Activated CD4-positive, alpha-beta T cell treated with anti-CD3 and anti-CD28 coated beads, Interleukin-2, Interleukin-4, amounts not matched to agents 100 ng/mL and 50 ng/mL, durations not matched to agents 16 hours and 8 hours (primary cell): ENCODE results near the gene ASB18.

ENCODE experiments used
- DNase-seq: peaks from one replicate; pipeline ENCODE4 v3.0.0-alpha.2; 2020; ENCODE audit warnings: low spot score

The ASB18 gene

DNA sequence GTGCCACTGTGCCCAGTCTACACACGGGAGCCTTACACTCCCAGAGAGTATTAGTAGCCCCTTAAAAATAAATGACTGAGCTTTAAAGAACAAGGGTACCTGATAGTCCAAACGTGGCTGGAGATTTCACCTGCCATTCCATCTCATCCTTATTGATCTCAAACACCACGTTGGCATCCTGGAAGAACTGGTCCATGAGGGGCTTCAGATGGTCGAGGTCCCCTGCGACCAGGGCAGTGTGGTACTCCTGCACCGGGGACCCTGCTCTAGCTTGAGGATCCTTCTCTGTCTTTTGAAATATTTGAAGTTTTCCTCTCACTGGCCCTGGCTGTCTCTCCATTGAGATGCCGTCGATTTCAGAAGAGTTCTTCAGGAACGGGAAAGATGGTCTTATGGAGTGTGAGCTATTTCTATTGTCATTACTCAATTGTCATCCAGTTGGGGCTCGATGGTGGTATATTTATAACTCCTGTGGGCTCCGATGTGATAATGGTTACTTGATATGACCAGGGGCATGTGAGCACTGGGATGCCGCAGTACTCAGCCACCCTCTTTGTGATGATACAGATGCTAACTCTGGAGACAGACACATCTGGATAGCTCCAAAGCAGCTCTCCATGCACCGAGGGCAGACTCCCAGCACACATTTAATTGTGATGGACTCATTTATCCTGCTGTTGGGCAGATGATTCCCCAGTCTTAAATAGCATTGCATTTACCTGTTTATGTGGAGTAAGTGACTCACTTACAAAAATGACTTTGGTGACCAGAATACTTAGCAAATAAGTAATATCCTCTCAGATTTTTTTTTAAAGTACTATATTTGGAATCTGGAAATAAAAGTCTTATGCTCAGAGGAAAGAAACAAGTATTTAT, 22.8 kb downstream of the ASB18 start:
- DNase-seq = no peak

DNA sequence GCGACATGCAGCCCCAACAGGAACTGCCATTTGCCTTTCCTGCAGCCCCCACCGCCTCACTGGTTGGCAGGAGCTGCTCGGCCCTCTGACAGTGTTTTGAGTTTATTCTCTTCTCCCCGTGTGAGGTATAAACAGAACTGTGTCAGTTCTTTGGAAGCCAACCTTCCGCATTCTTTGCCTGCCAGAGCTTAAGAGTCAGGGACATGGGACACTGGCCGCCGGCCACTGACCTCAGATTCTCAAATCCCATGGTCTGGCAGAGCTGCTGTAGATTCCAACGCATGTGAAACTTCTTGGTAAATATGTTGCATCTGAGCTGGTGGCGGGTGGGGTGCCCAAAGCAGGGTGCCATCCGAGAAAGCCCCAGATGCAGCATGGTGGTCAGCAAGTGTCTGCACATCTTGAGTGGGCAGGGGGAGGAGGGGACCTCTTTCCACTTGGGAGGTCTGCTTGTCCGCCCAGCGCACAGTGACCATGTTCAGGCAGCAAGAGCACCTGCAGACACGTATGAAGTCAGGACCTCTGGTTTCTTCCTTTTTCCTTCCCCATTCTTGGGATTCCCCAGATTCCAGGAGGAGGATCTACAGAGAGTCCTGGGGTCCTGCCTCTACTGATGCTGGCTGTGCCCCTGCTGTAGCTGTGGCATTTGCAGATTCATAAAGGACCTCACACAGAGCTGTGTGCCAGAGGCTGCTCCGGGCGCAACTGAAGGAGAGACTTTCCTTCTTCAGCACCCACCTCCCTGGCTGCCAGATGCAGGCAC, 23.8 kb downstream of the ASB18 start:
- no peak for DNase-seq

DNA sequence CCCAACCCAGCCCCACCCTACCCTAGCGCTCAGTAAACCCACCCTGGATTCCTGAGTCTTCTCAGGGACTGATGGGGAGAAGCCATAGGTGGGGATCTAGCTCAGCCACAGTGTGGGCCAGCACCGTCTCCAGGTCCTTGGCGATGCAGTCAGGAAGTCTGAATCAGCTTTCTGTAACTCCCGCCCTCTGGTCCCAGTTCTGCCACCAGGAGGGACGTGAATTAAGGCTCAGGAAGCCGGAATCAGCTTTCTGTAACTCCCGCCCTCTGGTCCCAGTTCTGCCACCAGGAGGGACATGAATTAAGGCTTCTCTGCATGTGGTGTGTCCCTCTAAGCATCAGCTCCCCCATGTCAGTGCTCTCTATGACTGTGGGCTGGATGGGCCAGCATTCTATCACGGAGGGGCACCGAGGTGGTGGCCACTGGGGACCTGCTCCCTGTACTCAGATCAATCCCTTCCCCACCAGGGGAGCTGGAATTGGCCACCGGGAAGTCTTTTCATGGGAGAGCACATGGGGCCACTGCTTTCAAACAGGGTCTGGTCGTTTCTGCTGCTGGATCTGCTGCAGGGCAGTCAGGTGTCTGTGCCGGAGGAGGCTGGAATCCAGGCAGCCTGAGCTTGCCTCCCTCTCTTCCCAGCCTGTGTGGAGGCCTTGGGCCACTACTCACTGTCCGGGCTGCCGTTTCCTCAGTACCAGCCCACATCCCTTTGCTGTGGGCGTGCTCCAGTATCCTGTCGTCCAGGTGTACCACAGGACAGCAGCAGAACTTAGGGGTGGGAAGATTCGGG, 24.7 kb downstream of the ASB18 start:
- no peak for DNase-seq

DNA sequence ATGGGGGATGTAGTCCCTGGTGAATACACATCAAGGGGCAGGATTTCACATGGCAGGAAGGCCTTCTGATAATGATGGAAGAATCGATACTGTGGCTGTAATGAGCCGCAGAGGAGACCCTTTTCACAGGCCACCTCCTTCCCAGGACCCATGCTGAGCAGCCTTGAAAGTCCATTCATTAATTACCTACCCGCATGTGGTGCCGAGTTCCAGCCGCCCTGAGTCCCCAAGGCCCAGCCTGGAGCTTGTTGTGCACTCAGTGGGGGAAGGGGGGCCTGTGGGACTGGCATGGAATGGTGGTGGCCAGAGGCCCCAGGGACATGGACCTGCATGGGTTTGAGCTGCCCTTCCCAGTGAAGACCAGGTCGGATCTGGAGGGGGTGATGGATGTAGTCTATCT, 25.5 kb downstream of the ASB18 start:
- no peak for DNase-seq

DNA sequence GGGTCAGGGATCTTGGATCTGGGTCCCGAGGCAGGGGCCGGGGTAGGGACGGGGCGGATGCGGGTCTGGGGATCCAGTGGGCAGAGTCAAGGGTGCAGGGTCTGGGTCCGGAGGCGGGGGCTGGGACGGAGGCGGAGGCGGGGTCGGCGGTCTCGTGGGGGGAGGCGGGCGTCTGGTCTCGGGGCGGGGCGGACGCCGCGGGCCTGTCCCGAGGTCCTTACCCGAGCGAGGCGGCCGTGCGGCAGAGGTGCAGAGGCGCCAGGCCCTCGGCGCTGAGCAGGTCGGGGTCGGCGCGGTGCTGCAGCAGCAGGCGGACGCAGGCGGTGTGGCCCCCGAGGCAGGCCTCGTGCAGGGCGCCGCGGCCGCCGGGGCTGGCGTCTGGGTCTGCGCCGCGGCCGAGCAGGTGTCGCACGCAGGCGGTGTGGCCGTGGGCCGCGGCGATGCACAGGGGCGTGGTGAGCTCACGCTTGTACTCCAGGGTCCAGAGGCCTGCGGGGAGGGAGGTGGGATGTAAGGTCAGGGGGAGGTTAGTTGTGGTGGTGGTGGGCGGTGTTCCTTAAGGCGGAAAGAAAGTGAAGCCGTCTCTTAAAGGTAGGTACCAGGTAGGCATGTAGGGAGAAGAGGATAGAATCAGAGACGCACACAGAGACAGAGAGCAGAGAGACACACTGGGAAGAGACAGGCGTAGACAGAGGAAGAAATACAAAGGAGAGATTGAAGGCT, 26.6 kb downstream of the ASB18 start:
- DNase-seq = no peak

DNA sequence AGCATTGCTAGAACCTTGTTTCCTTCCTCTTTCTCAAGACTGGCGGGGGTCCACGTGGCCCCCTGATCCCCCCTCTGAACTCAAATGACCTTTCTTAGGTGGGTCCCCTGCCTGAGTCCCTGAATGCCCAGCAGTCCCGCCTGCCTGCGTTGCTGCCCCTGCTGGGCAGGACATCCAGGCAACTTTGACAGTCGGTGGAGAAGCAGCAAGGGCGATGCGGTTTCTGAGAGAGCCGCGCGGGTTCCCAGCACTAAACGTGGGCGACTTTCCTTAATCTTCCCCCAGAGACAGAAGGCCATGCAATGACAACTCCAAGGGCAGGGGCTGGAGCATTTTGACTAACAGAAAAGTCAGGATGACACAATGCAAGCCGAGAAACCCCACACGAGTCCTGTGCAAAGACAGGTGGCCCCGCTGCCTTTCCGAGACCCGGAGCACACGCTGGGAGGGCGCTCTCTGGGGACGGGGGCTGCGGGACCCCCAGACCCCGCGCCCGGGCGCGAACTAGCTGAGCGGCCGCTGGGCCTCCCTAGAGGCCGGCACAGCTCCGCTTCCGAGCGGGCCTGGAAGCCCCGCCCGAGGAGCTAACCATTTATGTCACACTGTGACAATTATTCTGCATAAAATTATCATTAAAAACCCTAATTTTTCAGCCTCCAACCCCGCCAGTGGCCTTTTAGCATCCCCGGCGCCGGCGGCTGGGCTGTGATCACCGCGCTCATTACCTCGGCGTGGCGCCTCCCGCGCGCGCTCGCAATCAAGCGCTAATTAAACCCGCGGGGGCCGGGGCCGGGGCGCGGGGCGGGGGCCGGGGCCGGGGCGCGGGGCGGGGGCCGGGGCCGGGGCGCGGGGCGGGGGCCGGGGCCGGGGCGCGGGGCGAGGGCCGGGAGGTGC, 27.4 kb downstream of the ASB18 start:
- DNase-seq = no peak

DNA sequence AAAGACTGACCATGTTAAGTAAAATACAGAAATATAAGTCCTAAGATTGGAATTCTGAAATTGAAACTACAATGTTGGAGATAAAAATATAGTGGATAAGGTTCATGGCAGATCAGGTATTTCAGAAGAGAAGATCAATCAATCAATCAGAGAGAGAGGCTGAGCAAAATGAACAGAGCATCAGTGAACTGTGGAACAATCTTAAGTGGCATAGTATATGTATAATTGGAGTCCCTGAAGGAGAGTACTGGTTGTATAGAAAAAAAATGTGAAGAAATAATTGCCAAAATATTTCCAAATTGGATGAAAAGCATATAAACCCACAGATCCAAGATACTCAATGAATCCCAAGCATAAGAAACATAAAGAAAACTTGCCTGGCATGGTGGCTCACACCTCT, 35.0 kb downstream of the ASB18 start:
- DNase-seq = no peak

DNA sequence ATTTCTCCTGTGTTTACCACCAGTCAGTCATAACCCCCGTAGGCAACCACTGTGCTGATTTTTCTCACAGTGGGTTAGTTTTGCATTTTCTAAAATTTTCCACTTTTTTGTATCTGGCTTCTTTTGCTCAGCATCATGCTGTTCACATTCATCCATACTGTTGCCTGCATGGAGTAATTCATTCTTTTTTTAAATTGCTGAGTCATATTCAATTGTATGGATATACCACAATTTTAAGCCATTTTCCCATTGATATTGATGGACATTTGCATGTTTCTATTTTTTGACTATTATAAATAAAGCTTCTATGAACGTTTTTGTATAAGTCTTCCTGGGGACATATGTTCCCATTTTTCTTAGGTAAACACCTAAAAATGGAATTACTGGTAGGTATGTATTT, 40.5 kb downstream of the ASB18 start:
- DNase-seq = no peak

DNA sequence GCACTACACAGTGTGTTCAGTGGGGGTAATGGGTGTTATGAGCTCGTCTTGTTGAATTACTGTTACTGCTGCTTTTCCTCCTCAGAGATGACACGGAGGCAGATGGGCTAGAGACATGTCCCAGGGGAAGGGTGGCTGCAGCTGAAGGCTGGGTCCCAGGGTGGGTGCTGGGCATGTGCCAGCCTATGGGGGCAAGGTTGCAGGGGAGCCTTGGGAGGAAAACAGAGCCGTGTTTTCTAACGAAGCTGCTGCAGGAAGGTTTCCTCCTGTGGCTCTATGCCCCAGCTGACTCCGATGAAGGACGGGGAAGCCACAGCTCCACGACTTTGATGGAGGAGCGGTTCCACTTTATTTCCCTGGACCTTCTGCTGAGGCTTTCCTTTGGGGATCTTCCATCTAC, 42.4 kb downstream of the ASB18 start:
- DNase-seq = no peak

DNA sequence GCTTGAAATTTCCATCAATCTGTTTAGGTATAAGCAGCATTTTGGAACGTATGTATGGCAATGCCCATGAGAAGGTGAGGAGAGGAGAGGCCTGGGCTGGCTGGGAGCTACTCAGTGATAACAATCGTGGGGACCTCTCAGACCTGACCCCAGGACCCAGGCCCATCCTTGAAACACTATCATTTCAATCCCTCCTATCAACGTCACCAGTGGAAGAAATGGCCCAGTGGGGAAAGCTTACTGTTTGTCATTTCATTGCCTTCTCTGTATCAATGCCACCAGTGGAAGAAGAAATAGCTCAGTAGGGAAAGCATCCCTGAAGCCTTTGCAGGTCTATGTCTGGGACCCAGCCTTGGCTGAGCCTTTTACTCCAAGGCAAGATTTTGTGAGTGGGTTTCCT, 44.8 kb downstream of the ASB18 start:
- DNase-seq = no peak

DNA sequence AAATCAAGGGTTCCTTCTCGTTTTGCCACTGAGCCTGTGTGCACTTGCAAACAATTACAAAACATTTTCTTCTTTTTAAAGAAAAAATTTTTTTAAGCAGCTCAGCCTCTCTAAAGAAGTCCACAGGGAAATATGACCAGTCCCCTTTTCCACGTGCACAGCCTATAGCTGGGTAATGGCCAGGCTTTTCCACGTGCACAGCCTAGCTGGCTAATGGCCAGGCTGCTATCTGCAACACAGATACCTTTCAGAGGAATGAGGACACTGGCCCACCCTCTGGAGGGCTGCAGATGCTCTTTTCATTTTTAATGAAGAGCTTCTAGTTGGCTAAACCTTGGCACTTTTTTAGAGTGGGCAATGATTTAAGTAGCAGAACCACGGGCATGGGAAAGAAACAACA, 46.3 kb downstream of the ASB18 start:
- DNase-seq = no peak

DNA sequence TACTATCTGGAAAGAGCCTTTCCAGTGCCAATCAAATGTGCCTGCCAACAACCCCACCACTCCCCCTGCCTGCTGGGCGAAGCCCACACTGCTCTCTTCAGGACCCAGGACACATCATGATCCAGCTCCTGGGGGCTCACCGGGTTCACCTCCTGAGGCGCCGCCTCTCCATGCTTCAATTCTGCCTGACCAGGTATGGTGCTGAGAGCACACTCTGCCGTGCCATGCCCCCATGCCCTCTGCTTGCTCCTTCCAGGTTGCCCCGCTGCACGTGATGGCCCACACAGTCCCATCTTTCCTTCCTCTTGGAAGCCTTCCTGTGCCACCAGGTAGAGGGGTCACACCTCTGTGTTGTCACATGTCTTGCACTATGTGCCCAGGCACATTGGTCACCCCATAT, 47.5 kb downstream of the ASB18 start:
- DNase-seq = no peak

DNA sequence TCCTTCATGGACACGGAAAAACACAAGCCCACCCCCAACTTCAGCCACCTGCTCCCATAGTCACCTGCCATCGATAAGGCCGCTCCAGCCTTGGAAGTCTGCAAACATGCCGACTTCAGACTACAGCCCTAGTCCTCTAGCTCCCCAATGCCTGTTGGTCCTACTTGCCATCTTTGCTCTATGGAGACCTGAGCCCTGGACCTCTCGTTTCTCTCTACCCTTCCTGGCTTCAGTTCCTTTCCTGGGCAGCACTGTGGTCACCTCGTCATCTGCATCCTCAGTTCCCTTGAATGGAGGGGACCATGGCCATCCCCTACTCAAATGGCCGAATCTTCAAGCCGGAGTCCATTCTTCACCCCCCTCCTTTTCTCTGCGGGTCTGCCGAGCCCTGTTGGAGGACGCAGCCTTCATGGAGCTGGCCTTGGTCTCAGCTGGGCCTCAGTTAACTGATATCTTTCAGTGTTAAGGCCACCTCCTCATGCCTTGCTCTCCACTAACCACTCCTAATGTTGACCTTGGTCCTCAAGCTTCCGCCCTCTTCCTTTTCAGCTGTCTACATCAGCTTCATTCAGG, 48.4 kb downstream of the ASB18 start:
- DNase-seq = no peak

DNA sequence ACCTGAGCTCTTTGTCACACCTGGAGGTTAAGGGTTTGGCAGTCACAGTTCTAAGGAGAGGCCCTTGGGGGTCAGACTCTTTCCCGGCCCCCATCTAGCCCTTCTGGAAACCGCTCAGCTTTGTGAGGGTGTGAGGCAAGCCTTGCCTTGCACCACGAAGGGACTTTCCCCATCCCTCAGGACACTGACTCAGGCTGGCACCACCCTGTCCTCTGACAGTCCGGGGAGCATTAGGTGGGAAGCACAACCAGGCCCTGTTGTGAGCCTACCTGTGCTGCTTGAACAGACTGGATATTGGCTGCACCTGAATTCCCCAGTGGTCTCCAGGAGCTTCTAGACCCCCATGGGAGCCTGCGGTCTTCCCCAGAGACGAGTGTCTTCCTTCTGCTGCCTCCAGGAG, 49.0 kb downstream of the ASB18 start:
- DNase-seq = no peak

DNA sequence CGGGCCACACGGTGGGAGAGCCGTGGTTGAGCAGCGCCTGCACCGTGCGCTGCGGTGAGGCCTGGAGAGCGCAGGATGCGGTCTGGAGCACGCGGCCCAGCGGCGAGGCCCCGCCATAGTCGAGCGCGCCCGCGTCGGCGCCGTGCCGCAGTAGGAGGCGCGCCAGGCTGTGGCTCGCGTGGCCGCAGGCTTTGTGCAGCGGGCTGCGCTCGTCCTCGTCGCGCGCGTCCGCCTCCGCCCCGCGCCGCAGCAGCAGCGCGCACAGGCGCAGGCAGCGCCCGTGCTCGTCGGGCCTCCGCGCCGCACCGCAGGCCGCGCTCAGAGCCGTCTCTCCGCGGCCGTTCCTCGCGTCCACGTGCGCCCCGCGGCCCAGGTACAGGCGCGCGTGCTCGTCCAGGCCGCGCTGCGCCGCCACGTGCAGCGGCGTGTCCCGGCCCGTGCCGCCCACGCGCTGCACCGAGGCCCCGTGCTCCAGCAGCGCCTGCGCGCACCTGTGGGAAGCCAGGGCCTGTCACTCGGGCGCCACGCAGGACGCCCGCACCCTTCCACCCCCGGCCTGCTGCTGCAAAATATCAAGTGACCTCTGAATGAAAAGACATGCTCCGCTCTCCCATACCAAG, 49.7 kb downstream of the ASB18 start:
- DNase-seq = no peak

DNA sequence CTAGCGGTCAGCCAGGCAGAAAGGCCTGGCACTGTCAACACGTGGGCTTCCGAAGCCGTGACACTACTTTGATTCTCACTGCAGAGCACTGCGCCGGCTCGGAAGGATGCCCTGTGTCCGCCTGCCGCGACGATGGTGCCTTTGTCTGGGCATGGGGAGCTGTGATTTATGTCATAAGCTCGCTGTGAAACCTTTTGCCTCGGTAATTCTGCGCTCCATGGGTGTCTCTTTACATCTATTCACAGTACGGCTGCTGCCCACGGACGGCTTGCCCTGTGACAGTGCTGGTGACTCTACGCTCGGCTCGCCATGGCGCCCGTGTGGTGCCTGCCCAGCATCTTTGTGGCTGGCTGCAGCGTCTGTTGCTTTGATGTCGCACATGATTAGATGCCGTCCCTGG, 52.9 kb downstream of the ASB18 start:
- no peak for DNase-seq

DNA sequence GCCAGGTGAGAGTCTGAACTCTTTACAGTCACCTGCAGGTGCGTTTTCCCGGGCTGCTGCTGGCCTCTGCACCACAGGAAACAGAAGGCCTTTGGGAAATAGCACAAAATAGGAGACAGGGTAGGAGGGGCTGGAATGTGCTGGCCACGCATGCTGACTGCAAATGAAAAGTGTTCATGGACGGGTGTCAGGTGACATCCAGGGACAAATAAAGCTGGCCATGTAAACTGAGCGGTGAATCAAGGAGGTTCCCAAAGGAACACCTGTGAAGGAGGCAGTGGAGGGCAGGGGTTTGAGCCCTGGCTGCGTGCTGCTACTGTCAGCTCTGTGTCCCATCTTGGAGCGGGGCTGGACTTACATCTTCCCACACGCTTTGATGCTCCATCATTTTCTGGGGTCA, 53.7 kb downstream of the ASB18 start:
- no peak for DNase-seq

DNA sequence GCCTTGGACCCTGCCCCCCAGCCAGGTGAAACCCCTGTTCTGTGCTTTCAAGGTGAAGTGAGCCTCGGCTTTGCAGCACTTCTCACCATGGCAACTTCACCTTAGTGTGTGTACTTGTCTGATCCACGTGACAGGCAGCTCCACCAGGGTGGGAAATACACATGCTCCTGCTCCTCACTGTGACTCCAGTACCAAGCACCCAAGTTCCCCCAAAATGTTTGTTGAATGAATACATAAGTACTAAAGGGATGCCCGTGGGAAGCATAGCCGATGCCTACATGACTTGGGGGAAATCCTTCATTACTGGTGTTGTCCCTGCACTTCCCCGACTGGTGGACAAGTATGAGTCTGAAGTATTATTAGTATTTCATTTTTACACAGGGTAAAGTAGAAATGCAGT, 54.2 kb downstream of the ASB18 start:
- DNase-seq = no peak

DNA sequence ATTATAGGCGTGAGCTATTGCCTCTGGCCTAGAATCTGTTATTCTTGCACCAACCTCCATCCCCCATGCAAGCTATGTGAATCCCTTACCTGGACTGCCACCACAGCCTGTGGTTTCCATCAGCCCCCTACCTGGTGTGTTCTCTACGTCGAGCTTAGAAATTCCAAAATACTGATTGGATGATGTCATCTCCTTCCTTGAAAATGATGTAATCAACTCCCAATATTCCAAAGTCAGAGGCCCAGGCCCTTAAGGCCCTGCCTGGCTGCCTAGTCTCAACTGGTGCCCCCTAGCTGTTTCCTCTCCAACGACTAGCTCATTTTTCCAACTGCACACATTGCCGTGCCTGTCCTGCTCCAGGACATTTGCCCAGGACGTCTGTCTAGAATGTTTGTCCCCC, 54.7 kb downstream of the ASB18 start:
- no peak for DNase-seq
